Body of pancreas (tissue), 4 donors: Measurements from ENCODE around the gene MAST3.

Experiments
- CTCF ChIP-seq, 7 experiments: fragments of 450-650 bp in 4 of 7; fragments of 200-600 bp in 3 of 7; sonication (generic) in 3 of 7; IDR thresholded peaks; one replicate each; pipeline ENCODE4 v1.5.1; 2016 to 2019; ENCODE audit warnings: antibody characterized with exemption in 7 of 7
- POLR2A ChIP-seq, 3 donors: fragments of 450-650 bp; IDR thresholded peaks; one replicate each; pipeline ENCODE4 v1.6.1; 2016; ENCODE audit warnings: antibody characterized with exemption in 3 of 3, mild to moderate bottlenecking in 2 of 3

GRCh38 chr19:18093439-18094161, 4.0 kb upstream of the MAST3 start:
- TF ChIP-seq POLR2A (IDR thresholded peaks at IDR 0.05) = no peak
- no peak for TF ChIP-seq CTCF (IDR thresholded peaks at IDR 0.05)
